Measurements from ENCODE around the gene RMI1. TPM values are rescaled to one million over a fixed set of nuclear protein-coding genes. Genes with fewer than 3 reads are reported as not detected.

Gene RMI1
- total and polyA plus RNA-seq, 10 of the 15 experiments (the other 5 are each of a cell fraction or from before 2014, with no cell fraction given): 3.6 to 34.1 (median 16.1) TPM

DNA sequence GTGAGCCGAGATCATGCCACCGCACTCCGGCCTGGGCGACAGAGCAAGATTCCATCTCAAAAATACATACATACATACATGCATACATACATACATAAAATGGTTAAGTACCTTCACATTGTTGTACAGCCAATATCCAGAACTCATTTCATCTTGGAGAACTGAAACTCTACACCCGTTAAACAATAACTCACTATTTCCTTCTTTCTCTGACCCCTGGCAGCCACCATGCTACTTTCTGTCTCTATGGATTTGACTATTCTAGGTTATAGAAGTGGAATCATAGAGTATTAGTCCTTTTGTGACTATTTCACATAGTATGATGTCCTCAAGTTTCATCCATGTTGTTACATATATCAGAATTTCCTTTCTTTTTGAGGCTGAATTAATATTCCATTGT lies 49.7 kb upstream of the RMI1 start:
- H3K27ac ChIP-seq (ENCODE audit: control insufficient read depth, insufficient read depth): no peak overlapping the region
- H3K4me1 ChIP-seq (ENCODE audit: control insufficient read depth, insufficient read depth, low read length): no peaks in the 10 kb centered on the region
- no peak overlapping the region for H2AFZ ChIP-seq (ENCODE audit: control insufficient read depth, low read depth, low read length)
- H3K9ac ChIP-seq (ENCODE audit: control insufficient read depth, insufficient read depth, low read length): no peak overlapping the region
- DNase-seq (ENCODE audit: low read depth, low spot score) (no peak), FAIRE-seq (no peak), ATAC-seq (peak; percentile 38)
- TF ChIP-seq CREB1 (IDR thresholded peaks at IDR 0.05; ENCODE audit: low read depth) (no peak), ZBTB33 (IDR thresholded peaks at IDR 0.05) (no peak), IKZF1 (conservative IDR thresholded peaks at IDR 0.05) (0 out of 2 replicates have a peak, but pooled peaks have one; percentile 15), MEF2B (IDR thresholded peaks at IDR 0.05; ENCODE audit: partially characterized antibody, poor library complexity, severe bottlenecking) (no peak)
- ChIA-PET POLR2A (no interaction called here), SMC1A (ENCODE audit: uncharacterized antibody, unreplicated experiment) (interaction anchor here (0.6 to 0.9 kb wide), 2 partner anchors 9 to 439 kb away, joined by 3 read pairs; no protein-coding TSS in a partner anchor), RAD21 (ENCODE audit: unreplicated experiment) (no interaction called here), CTCF (interaction anchor here (0.8 to 1.1 kb wide), 4 partner anchors 9 to 330 kb away, joined by 3 to 5 read pairs (median 4); partner anchors contain the start of gene KIF27)
- no peak overlapping the region for H3K4me2 ChIP-seq (ENCODE audit: control insufficient read depth, insufficient read depth)
- no peaks in the 10 kb centered on the region for H3K79me2 ChIP-seq (ENCODE audit: control insufficient read depth, insufficient read depth, low read length)
- intact Hi-C loops (cut with micrococcal nuclease; ENCODE audit: unreplicated experiment): no loop called here
- WGBS (ENCODE audit: insufficient coverage, insufficient replicate concordance, low lambda C conversion rate, missing lambda C conversion rate): 84% methylated on average over 5 of the region's 5 CpGs
- no peaks in the 10 kb centered on the region for H3K9me3 ChIP-seq (replicated peaks; ENCODE audit: control insufficient read depth, insufficient read depth, low read length)
- in situ Hi-C loops (cut with MboI): no loop called here
- H4K20me1 ChIP-seq (ENCODE audit: control insufficient read depth, insufficient read depth): no peaks in the 10 kb centered on the region
- H3K27me3 ChIP-seq (replicated peaks in 1 of 2; ENCODE audit: control insufficient read depth in 2 of 2, insufficient read depth in 2 of 2, low read length in 1 of 2): no peaks in the 10 kb centered on the region
- no peaks in the 10 kb centered on the region for H3K36me3 ChIP-seq (ENCODE audit: control insufficient read depth in 2 of 2, insufficient read depth in 2 of 2, low read length in 1 of 2)
- no peak overlapping the region for H3K4me3 ChIP-seq
- BruUV-seq (replicated peaks): no TSS peak

- no peak overlapping the region for H3K27ac ChIP-seq (ENCODE audit: control insufficient read depth, insufficient read depth)
- H3K36me3 ChIP-seq (ENCODE audit: control insufficient read depth in 2 of 2, insufficient read depth in 2 of 2, low read length in 1 of 2): no peaks in the 10 kb centered on the region
- ChIA-PET CTCF (interaction anchor here (0.6 kb wide), 1 partner anchor 385 kb away, joined by 3 read pairs; no protein-coding TSS in a partner anchor), POLR2A (no interaction called here), SMC1A (ENCODE audit: uncharacterized antibody, unreplicated experiment) (interaction anchor here (0.7 to 2.2 kb wide), 3 partner anchors 227 to 414 kb away, joined by 3 to 10 read pairs (median 5); no protein-coding TSS in a partner anchor), RAD21 (ENCODE audit: unreplicated experiment) (no interaction called here)
- H3K9me3 ChIP-seq (replicated peaks; ENCODE audit: control insufficient read depth, insufficient read depth, low read length): no peaks in the 10 kb centered on the region
- no TSS peak for BruUV-seq (replicated peaks)
- DNase-seq (ENCODE audit: low read depth, low spot score): no peak
- H3K4me1 ChIP-seq (ENCODE audit: control insufficient read depth, insufficient read depth, low read length): no peaks in the 10 kb centered on the region
- H3K79me2 ChIP-seq (ENCODE audit: control insufficient read depth, insufficient read depth, low read length): no peaks in the 10 kb centered on the region
- no peak overlapping the region for H3K4me2 ChIP-seq (ENCODE audit: control insufficient read depth, insufficient read depth)
- no peak for FAIRE-seq
- no peak for ATAC-seq
- H2AFZ ChIP-seq (ENCODE audit: control insufficient read depth, low read depth, low read length): no peak overlapping the region
- intact Hi-C loops (cut with micrococcal nuclease; ENCODE audit: unreplicated experiment) (no loop called here), in situ Hi-C loops (cut with MboI) (no loop called here)
- H3K27me3 ChIP-seq (replicated peaks in 1 of 2; ENCODE audit: control insufficient read depth in 2 of 2, insufficient read depth in 2 of 2, low read length in 1 of 2): no peaks in the 10 kb centered on the region
- no peaks in the 10 kb centered on the region for H4K20me1 ChIP-seq (ENCODE audit: control insufficient read depth, insufficient read depth)
- no peak overlapping the region for H3K9ac ChIP-seq (ENCODE audit: control insufficient read depth, insufficient read depth, low read length)
- H3K4me3 ChIP-seq: no peak overlapping the region
- 68% methylated on average over 2 of the region's 2 CpGs for WGBS (ENCODE audit: insufficient coverage, insufficient replicate concordance, low lambda C conversion rate, missing lambda C conversion rate)
- TF ChIP-seq JUNB (IDR thresholded peaks at IDR 0.05): no peak
- TF ChIP-seq ZSCAN29 (IDR thresholded peaks at IDR 0.05): no peak
- no peak for TF ChIP-seq BCLAF1 (IDR thresholded peaks at IDR 0.05)
- TF ChIP-seq, protein P1, sequence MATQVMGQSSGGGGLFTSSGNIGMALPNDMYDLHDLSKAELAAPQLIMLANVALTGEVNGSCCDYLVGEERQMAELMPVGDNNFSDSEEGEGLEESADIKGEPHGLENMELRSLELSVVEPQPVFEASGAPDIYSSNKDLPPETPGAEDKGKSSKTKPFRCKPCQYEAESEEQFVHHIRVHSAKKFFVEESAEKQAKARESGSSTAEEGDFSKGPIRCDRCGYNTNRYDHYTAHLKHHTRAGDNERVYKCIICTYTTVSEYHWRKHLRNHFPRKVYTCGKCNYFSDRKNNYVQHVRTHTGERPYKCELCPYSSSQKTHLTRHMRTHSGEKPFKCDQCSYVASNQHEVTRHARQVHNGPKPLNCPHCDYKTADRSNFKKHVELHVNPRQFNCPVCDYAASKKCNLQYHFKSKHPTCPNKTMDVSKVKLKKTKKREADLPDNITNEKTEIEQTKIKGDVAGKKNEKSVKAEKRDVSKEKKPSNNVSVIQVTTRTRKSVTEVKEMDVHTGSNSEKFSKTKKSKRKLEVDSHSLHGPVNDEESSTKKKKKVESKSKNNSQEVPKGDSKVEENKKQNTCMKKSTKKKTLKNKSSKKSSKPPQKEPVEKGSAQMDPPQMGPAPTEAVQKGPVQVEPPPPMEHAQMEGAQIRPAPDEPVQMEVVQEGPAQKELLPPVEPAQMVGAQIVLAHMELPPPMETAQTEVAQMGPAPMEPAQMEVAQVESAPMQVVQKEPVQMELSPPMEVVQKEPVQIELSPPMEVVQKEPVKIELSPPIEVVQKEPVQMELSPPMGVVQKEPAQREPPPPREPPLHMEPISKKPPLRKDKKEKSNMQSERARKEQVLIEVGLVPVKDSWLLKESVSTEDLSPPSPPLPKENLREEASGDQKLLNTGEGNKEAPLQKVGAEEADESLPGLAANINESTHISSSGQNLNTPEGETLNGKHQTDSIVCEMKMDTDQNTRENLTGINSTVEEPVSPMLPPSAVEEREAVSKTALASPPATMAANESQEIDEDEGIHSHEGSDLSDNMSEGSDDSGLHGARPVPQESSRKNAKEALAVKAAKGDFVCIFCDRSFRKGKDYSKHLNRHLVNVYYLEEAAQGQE (IDR thresholded peaks at IDR 0.05; ENCODE audit: low read depth, low read length): no peak
- TF ChIP-seq POLR2AphosphoS2 (IDR thresholded peaks at IDR 0.05; ENCODE audit: low read depth, low read length): no peak
These were observed 48.6 kb upstream of the RMI1 start for GRCh38 chr9:83932011-83932410.
